MM.1S (cell line): ENCODE measurements around the gene CDH22.

Source experiments
- DNase-seq: peaks from one replicate; pipeline ENCODE4 v3.0.0-alpha.2; 2015
- H2AFZ ChIP-seq: fragments of 300-600 bp; sonication (generic); 2 replicates; pipeline ENCODE4 v1.6.0; 2016; ENCODE audit warnings: antibody characterized with exemption, low read length
- H3F3A ChIP-seq: fragments of 300-600 bp; sonication (generic); 2 replicates; pipeline ENCODE4 v1.6.1; 2016; ENCODE audit warnings: mild to moderate bottlenecking, antibody characterized with exemption, low read length, moderate library complexity, mixed read lengths; ENCODE audit not compliant: insufficient read depth
- H3K27ac ChIP-seq: fragments of 300-600 bp; sonication (generic); 2 replicates; pipeline ENCODE4 v1.5.1; 2016; ENCODE audit warnings: mild to moderate bottlenecking, low read length
- H3K27me3 ChIP-seq: fragments of 300-600 bp; sonication (generic); replicated peaks from 2 replicates; pipeline ENCODE4 v1.6.0; 2016; ENCODE audit warnings: low read length; ENCODE audit not compliant: insufficient read depth
- H3K36me3 ChIP-seq: fragments of 300-600 bp; sonication (generic); replicated peaks from 2 replicates; pipeline ENCODE4 v1.6.1; 2016; ENCODE audit warnings: mild to moderate bottlenecking, low read length, mixed read lengths; ENCODE audit not compliant: insufficient read depth
- H3K4me1 ChIP-seq: fragments of 300-600 bp; sonication (generic); 2 replicates; pipeline ENCODE4 v1.6.1; 2016; ENCODE audit warnings: low read length, mixed read lengths
- H3K4me2 ChIP-seq: fragments of 300-600 bp; sonication (generic); 2 replicates; pipeline ENCODE4 v1.6.0; 2016; ENCODE audit warnings: low read depth, low read length
- H3K4me3 ChIP-seq: fragments of 300-600 bp; sonication (generic); 2 replicates; pipeline ENCODE4 v1.5.1; 2016; ENCODE audit warnings: low read length, mixed read lengths
- H3K79me2 ChIP-seq: fragments of 300-600 bp; sonication (generic); 2 replicates; pipeline ENCODE4 v1.6.1; 2016; ENCODE audit warnings: mixed run types, low read length, mixed read lengths
- H3K9ac ChIP-seq: fragments of 300-600 bp; sonication (generic); 2 replicates; pipeline ENCODE4 v1.6.1; 2016; ENCODE audit warnings: low read length, mixed read lengths
- H3K9me2 ChIP-seq: fragments of 300-600 bp; sonication (generic); replicated peaks from 2 replicates; pipeline ENCODE4 v1.6.1; 2016; ENCODE audit warnings: mild to moderate bottlenecking, low read length, mixed read lengths; ENCODE audit not compliant: insufficient read depth
- H3K9me3 ChIP-seq: fragments of 300-600 bp; sonication (generic); replicated peaks from 2 replicates; pipeline ENCODE4 v1.6.1; 2016; ENCODE audit warnings: mild to moderate bottlenecking, low read length, mixed read lengths; ENCODE audit not compliant: insufficient read depth
- H4K20me1 ChIP-seq: fragments of 300-600 bp; sonication (generic); 2 replicates; pipeline ENCODE4 v1.6.1; 2016; ENCODE audit warnings: mild to moderate bottlenecking, low read length, moderate library complexity, mixed read lengths; ENCODE audit not compliant: insufficient read depth
- EZH2 ChIP-seq: fragments of 300-600 bp; sonication (generic); optimal IDR thresholded peaks from 2 replicates; pipeline ENCODE3; 2017; ENCODE audit warnings: low read depth, mild to moderate bottlenecking, antibody characterized with exemption, low read length, mixed read lengths
- EZH2phosphoT487 ChIP-seq: fragments of 300-600 bp; sonication (generic); IDR thresholded peaks from 2 replicates; pipeline ENCODE4 v1.6.1; 2018; ENCODE audit warnings: antibody characterized with exemption, low read length
- TF ChIP-seq, protein P1 (sequence below): fragments of 300-600 bp; sonication (generic); IDR thresholded peaks from 2 replicates; pipeline ENCODE4 v1.5.1; 2016; ENCODE audit warnings: antibody characterized with exemption, low read length, mixed read lengths

Gene CDH22

DNA sequence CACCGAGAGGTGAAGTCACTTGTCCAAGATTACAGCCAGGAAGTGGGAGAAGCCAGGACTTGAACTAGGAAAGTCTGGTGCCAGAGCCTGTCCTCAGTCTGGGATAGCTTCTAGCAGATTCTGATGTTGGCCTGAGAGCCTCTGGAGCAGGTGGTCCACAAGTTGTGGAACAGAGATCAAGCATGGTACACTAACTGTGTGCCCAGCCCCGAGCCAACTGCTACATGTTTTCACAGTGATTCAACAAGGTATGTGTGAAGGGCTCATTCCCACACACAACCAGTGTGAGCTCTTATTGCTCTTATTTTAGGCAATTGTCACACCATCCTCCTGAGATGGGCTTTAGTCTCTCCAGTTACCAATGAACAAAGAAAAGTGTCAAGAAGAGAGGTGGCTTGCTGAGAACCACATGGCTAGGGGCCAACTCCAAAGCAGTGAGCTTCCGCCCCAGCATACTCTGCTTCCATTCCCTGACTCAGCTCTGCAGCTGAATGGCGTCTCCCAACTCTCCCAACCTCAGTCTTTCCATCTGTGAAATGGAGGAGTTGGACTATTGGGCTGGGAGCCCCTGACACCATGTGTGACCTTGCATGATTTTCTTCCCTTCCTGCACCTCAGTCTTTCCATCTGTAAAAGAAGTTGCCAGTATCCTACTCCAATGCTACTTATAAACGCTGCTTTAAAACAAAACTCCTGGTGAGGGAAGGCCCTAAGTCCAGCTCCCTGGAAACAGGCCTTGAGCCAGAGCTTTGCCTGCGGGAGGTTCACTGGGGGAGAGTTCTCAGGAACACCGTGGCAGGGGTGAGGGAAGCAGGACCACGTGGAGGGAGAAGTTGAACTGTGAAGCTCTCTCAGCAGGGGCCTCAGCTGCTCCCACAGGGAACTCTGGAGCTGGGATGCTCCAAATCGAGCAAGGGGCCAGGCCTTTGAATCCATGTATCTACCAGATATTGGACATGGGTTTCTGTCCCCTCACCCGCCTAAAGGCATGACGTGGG, 40.9 kb downstream of the CDH22 start:
- no peaks in the 10 kb centered on the region for H3K79me2 ChIP-seq
- no peaks in the 10 kb centered on the region for H4K20me1 ChIP-seq
- peaks cover 83% of the 10 kb centered on the region for H3K27me3 ChIP-seq
- no peak overlapping the region for H2AFZ ChIP-seq
- no peaks in the 10 kb centered on the region for H3K9me2 ChIP-seq
- no peaks in the 10 kb centered on the region for H3K4me1 ChIP-seq
- no peak overlapping the region for H3K4me3 ChIP-seq
- DNase-seq, result no peak
- no peak overlapping the region for H3K9ac ChIP-seq
- no peaks in the 10 kb centered on the region for H3K36me3 ChIP-seq
- no peaks in the 10 kb centered on the region for H3F3A ChIP-seq
- H3K27ac ChIP-seq, result no peak overlapping the region
- TF ChIP-seq EZH2, result no peak
- H3K9me3 ChIP-seq, result no peaks in the 10 kb centered on the region
- no peak overlapping the region for H3K4me2 ChIP-seq

DNA sequence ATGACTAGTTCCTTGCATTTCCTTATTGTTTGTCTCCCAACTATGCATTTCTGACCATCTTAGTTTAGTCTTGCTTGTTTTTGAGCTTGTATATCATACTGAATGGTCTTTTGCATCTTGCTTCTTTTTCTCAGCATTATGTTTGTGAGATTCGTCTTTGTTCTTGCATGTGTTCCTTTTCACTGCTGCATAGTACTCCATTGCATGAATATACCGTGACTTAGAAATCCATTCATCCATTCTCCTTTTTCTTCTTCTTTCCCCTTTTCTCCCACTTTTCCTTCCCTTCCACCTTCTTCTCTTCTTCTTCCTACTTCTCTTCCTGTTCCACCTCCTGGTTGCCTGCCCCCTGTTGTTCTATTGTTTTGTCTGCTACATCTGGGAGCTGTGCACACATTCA, 42.8 kb downstream of the CDH22 start:
- Histone ChIP-seq H3K4me2 (no peak overlapping the region), H3K79me2 (no peaks in the 10 kb centered on the region), H3K9me3 (no peaks in the 10 kb centered on the region), H3F3A (no peaks in the 10 kb centered on the region), H2AFZ (no peak overlapping the region), H3K4me3 (no peak overlapping the region), H3K9me2 (no peaks in the 10 kb centered on the region), H3K27ac (no peak overlapping the region), H3K36me3 (no peaks in the 10 kb centered on the region), H3K27me3 (peaks cover 85% of the 10 kb centered on the region), H4K20me1 (no peaks in the 10 kb centered on the region), H3K9ac (no peak overlapping the region), H3K4me1 (no peaks in the 10 kb centered on the region)
- TF ChIP-seq EZH2 (no peak), EZH2phosphoT487 (no peak)
- TF ChIP-seq, protein P1, sequence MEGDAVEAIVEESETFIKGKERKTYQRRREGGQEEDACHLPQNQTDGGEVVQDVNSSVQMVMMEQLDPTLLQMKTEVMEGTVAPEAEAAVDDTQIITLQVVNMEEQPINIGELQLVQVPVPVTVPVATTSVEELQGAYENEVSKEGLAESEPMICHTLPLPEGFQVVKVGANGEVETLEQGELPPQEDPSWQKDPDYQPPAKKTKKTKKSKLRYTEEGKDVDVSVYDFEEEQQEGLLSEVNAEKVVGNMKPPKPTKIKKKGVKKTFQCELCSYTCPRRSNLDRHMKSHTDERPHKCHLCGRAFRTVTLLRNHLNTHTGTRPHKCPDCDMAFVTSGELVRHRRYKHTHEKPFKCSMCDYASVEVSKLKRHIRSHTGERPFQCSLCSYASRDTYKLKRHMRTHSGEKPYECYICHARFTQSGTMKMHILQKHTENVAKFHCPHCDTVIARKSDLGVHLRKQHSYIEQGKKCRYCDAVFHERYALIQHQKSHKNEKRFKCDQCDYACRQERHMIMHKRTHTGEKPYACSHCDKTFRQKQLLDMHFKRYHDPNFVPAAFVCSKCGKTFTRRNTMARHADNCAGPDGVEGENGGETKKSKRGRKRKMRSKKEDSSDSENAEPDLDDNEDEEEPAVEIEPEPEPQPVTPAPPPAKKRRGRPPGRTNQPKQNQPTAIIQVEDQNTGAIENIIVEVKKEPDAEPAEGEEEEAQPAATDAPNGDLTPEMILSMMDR, result no peak
- no peak for DNase-seq

DNA sequence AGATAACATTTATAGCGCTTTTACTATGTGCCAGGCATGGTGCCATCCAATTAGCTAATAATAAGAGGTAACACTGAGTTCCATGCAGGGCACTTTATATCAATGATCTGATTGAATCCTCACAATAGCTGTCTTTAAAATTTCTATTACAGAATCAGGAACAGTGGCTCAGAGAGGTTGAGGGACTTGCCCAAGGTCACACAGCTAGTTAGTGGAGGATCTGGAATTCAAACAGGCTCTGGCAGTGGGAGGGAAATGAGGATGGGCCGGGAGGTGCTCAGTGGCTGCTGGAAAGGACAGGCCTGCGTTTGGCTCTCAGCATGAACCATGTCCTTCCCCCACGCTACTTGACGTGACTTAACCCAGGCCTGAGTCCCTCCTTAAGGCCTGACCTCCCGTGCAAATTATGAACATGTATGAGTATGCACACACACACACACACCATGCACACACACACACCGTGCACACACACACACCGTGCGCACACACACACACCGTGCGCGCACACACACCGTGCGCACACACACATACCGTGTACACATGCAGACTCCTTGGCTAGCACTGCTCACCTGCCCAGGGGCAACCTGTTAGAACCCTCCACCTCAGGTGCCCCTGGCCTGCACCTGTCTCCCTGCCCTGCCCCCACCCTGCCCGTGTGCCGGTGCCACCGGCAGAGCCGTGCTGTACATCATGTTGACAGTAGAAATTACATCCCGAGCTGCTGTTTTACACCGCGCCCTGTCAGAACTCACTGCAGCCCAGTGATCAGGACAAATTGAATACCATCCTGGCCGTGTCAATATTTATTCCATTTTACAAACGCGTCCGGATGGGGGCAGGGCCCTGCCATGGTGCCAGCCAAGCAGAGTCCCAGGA, 43.7 kb downstream of the CDH22 start:
- DNase-seq, result no peak
- H2AFZ ChIP-seq, result no peak overlapping the region
- peaks cover 88% of the 10 kb centered on the region for H3K27me3 ChIP-seq
- no peaks in the 10 kb centered on the region for H3K9me2 ChIP-seq
- H3K36me3 ChIP-seq, result no peaks in the 10 kb centered on the region
- H3K4me1 ChIP-seq, result no peaks in the 10 kb centered on the region
- no peaks in the 10 kb centered on the region for H3F3A ChIP-seq
- TF ChIP-seq EZH2 (no peak), EZH2phosphoT487 (no peak)
- TF ChIP-seq, protein P1, result no peak
- H3K79me2 ChIP-seq, result no peaks in the 10 kb centered on the region
- no peaks in the 10 kb centered on the region for H3K9me3 ChIP-seq
- no peak overlapping the region for H3K4me3 ChIP-seq
- no peak overlapping the region for H3K9ac ChIP-seq
- H4K20me1 ChIP-seq, result no peaks in the 10 kb centered on the region
- H3K4me2 ChIP-seq, result no peak overlapping the region
- H3K27ac ChIP-seq, result no peak overlapping the region
